ENCODE data around the gene MMP24. TPM values are rescaled to one million over a fixed set of nuclear protein-coding genes. Genes with fewer than 3 reads are reported as not detected.

The MMP24 gene
- total and polyA plus RNA-seq, 7 experiments from 2014 or later, result 0.07 to 0.08 TPM; not detected in 5

- H3K4me1 Mint-ChIP-seq, result peaks cover 16 to 38% (median 27%) of the 10 kb centered on the region in 7 donors
- no peaks in the 10 kb centered on the region for H3K27me3 Mint-ChIP-seq
- peaks cover 2 to 7% (median 2%) of the 10 kb centered on the region in 5 donors for H3K36me3 Mint-ChIP-seq
- Histone ChIP-seq H3K9me3 (ENCODE audit: control insufficient read depth in 2 of 3, low read length in 3 of 3) (no peaks in the 10 kb centered on the region), H3K4me3 (ENCODE audit: low read length) (peak overlapping the region; percentile 56), H3K27me3 (ENCODE audit: control insufficient read depth in 2 of 2, insufficient read depth in 2 of 2, low read length in 2 of 2) (no peaks in the 10 kb centered on the region), H3K27ac (ENCODE audit: low read depth, low read length) (peak overlapping the region; percentile 89), H3K4me1 (ENCODE audit: control insufficient read depth in 2 of 2, insufficient read depth in 2 of 2, low read length in 2 of 2) (peaks cover 7 to 8% of the 10 kb centered on the region in 2 donors), H3K36me3 (ENCODE audit: control insufficient read depth in 2 of 3, insufficient read depth in 3 of 3, low read length in 3 of 3) (peaks cover 0 to 6% (median 0%) of the 10 kb centered on the region in 3 experiments)
- ChIA-PET POLR2A (interaction anchor here (0.9 to 1.4 kb wide), 5 partner anchors 8 to 669 kb away, joined by 3 to 6 read pairs (median 3); partner anchors contain the start of gene SCAND1), CTCF (interaction anchor here (1.1 kb wide), 1 partner anchor 19 kb away, joined by 5 read pairs; no protein-coding TSS in a partner anchor)
- H3K27ac Mint-ChIP-seq, result peak overlapping the region; percentile 79 to 94 (median 87)
- peak overlapping the region; percentile 71 to 96 (median 91) for H3K4me3 Mint-ChIP-seq
- H3K9me3 Mint-ChIP-seq, result no peaks in the 10 kb centered on the region
- no peak for ATAC-seq
- DNase-seq, result no peak
- intact Hi-C loops (cut with micrococcal nuclease), result loop anchor here (2.0 to 5.0 kb wide), 5 partner anchors 20 to 782 kb away; partner anchors contain the start of genes SCAND1 (in 1 of the 2) and TRPC4AP (in 1 of the 2)
These were observed 58.7 kb downstream of the MMP24 start for GRCh38 chr20:35284992-35285805.

GRCh38 chr20:35285806-35286076 lies 59.3 kb downstream of the MMP24 start:
- DNase-seq, result no peak
- peaks cover 7 to 8% of the 10 kb centered on the region in 2 donors for H3K4me1 ChIP-seq (ENCODE audit: control insufficient read depth in 2 of 2, insufficient read depth in 2 of 2, low read length in 2 of 2)
- H3K9me3 ChIP-seq (ENCODE audit: control insufficient read depth in 2 of 3, low read length in 3 of 3), result no peaks in the 10 kb centered on the region
- no peaks in the 10 kb centered on the region for H3K27me3 ChIP-seq (ENCODE audit: control insufficient read depth in 2 of 2, insufficient read depth in 2 of 2, low read length in 2 of 2)
- peak overlapping the region; percentile 7 for H3K27ac ChIP-seq (ENCODE audit: low read depth, low read length)
- peaks cover 0 to 6% (median 0%) of the 10 kb centered on the region in 5 donors for H3K36me3 Mint-ChIP-seq
- intact Hi-C loops (cut with micrococcal nuclease), result loop anchor here (2.0 kb wide), 4 partner anchors 19 to 669 kb away; partner anchors contain the start of genes SCAND1 (in 1 of the 2) and TRPC4AP (in 1 of the 2)
- no peaks in the 10 kb centered on the region for H3K27me3 Mint-ChIP-seq
- no peak for ATAC-seq
- H3K4me1 Mint-ChIP-seq, result peaks cover 14 to 37% (median 25%) of the 10 kb centered on the region in 7 donors
- CTCF ChIA-PET, result no interaction called here
- POLR2A ChIA-PET, result no interaction called here
- peaks cover 0 to under 1% (median 0%) of the 10 kb centered on the region in 3 experiments for H3K36me3 ChIP-seq (ENCODE audit: control insufficient read depth in 2 of 3, insufficient read depth in 3 of 3, low read length in 3 of 3)
- no peak overlapping the region for H3K4me3 ChIP-seq (ENCODE audit: low read length)
- H3K9me3 Mint-ChIP-seq, result no peaks in the 10 kb centered on the region
- H3K4me3 Mint-ChIP-seq, result peak overlapping the region; percentile 71 to 96 (median 90)
- peak overlapping the region; percentile 43 to 94 (median 75) for H3K27ac Mint-ChIP-seq

GRCh38 chr20:35286077-35286898 lies 59.8 kb downstream of the MMP24 start:
- Histone ChIP-seq H3K9me3 (ENCODE audit: control insufficient read depth in 2 of 3, low read length in 3 of 3) (no peaks in the 10 kb centered on the region), H3K27ac (ENCODE audit: low read depth, low read length) (peak overlapping the region; percentile 7), H3K4me3 (ENCODE audit: low read length) (no peak overlapping the region), H3K36me3 (ENCODE audit: control insufficient read depth in 2 of 3, insufficient read depth in 3 of 3, low read length in 3 of 3) (no peaks in the 10 kb centered on the region), H3K27me3 (ENCODE audit: control insufficient read depth in 2 of 2, insufficient read depth in 2 of 2, low read length in 2 of 2) (no peaks in the 10 kb centered on the region), H3K4me1 (ENCODE audit: control insufficient read depth in 2 of 2, insufficient read depth in 2 of 2, low read length in 2 of 2) (peaks cover 7 to 8% of the 10 kb centered on the region in 2 donors)
- Mint-ChIP-seq H3K27me3 (no peaks in the 10 kb centered on the region), H3K4me3 (peak overlapping the region; percentile 71 to 96 (median 90)), H3K36me3 (peaks cover 0 to 6% (median 0%) of the 10 kb centered on the region in 5 donors), H3K27ac (peak overlapping the region; percentile 43 to 94 (median 75)), H3K4me1 (peaks cover 14 to 37% (median 25%) of the 10 kb centered on the region in 7 donors), H3K9me3 (no peaks in the 10 kb centered on the region)
- POLR2A ChIA-PET, result no interaction called here
- no peak for DNase-seq
- intact Hi-C loops (cut with micrococcal nuclease), result no loop called here
- no peak for ATAC-seq
- CTCF ChIA-PET, result no interaction called here

GRCh38 chr20:35286899-35287508 lies 60.5 kb downstream of the MMP24 start:
- Histone ChIP-seq H3K4me3 (ENCODE audit: low read length) (no peak overlapping the region), H3K36me3 (ENCODE audit: control insufficient read depth in 2 of 3, insufficient read depth in 3 of 3, low read length in 3 of 3) (no peaks in the 10 kb centered on the region), H3K27ac (ENCODE audit: low read depth, low read length) (no peak overlapping the region), H3K9me3 (ENCODE audit: control insufficient read depth in 2 of 3, low read length in 3 of 3) (no peaks in the 10 kb centered on the region), H3K4me1 (ENCODE audit: control insufficient read depth in 2 of 2, insufficient read depth in 2 of 2, low read length in 2 of 2) (peaks cover 7 to 8% of the 10 kb centered on the region in 2 donors), H3K27me3 (ENCODE audit: control insufficient read depth in 2 of 2, insufficient read depth in 2 of 2, low read length in 2 of 2) (no peaks in the 10 kb centered on the region)
- POLR2A ChIA-PET, result interaction anchor here (1.8 kb wide), 1 partner anchor 9 kb away, joined by 7 read pairs; the partner anchor contains the start of gene MMP24OS
- Mint-ChIP-seq H3K9me3 (no peaks in the 10 kb centered on the region), H3K4me3 (peak overlapping the region in 1 of 10 donors; percentile 51), H3K27ac (no peak overlapping the region), H3K27me3 (no peaks in the 10 kb centered on the region), H3K4me1 (peaks cover 14 to 33% (median 25%) of the 10 kb centered on the region in 7 donors), H3K36me3 (peaks cover 0 to 5% (median 0%) of the 10 kb centered on the region in 5 donors)
- DNase-seq (no peak), ATAC-seq (no peak)
- CTCF ChIA-PET, result no interaction called here
- intact Hi-C loops (cut with micrococcal nuclease), result no loop called here

- Histone ChIP-seq H3K27ac (ENCODE audit: low read depth, low read length) (no peak overlapping the region), H3K9me3 (ENCODE audit: control insufficient read depth in 2 of 3, low read length in 3 of 3) (no peaks in the 10 kb centered on the region), H3K27me3 (ENCODE audit: control insufficient read depth in 2 of 2, insufficient read depth in 2 of 2, low read length in 2 of 2) (no peaks in the 10 kb centered on the region), H3K4me1 (ENCODE audit: control insufficient read depth in 2 of 2, insufficient read depth in 2 of 2, low read length in 2 of 2) (peaks cover 7 to 8% of the 10 kb centered on the region in 2 donors), H3K36me3 (ENCODE audit: control insufficient read depth in 2 of 3, insufficient read depth in 3 of 3, low read length in 3 of 3) (no peaks in the 10 kb centered on the region), H3K4me3 (ENCODE audit: low read length) (no peak overlapping the region)
- DNase-seq, result no peak
- Mint-ChIP-seq H3K9me3 (no peaks in the 10 kb centered on the region), H3K36me3 (peaks cover 0 to 2% (median 0%) of the 10 kb centered on the region in 5 donors), H3K27me3 (peaks cover 0 to 4% (median 0%) of the 10 kb centered on the region in 5 donors), H3K27ac (peak overlapping the region in 1 of 9 donors; percentile 33), H3K4me3 (peak overlapping the region in 1 of 10 donors; percentile 51), H3K4me1 (peaks cover 14 to 26% (median 21%) of the 10 kb centered on the region in 7 donors)
- ATAC-seq, result no peak
- intact Hi-C loops (cut with micrococcal nuclease), result no loop called here
- ChIA-PET POLR2A (interaction anchor here (1.8 kb wide), 1 partner anchor 10 kb away, joined by 7 read pairs; the partner anchor contains the start of gene MMP24OS), CTCF (interaction anchor here (0.6 kb wide), 2 partner anchors 58 to 633 kb away, joined by 3 read pairs; no protein-coding TSS in a partner anchor)
These were observed 61.2 kb downstream of the MMP24 start for GRCh38 chr20:35287509-35288324.
